GM12878 (cell line): ENCODE data around the gene SLC25A13. TPM values are rescaled to one million over a fixed set of nuclear protein-coding genes. Genes with fewer than 3 reads are reported as not detected.

Experiments
- ATAC-seq: fragments of 200-7000 bp; cut with Tn5 transposase; 3 replicates; pipeline ENCODE4 v1.9.1; 2020; ENCODE audit warnings: mild to moderate bottlenecking, moderate library complexity
- BruUV-seq: library from RNA; stranded (reverse); fragments of 400-500 nt; replicated peaks from 2 replicates; lab custom pipeline; 2021; lab: Mats Ljungman, UMichigan
- CTCF ChIA-PET: fragments of 300-600 bp; sonication (Branson Sonifier 250); formaldehyde crosslinking; extraction: SDS; loops from one replicate; lab custom pipeline; 2021; ENCODE audit warnings: inconsistent platforms; lab: Yijun Ruan, JAX
- POLR2A ChIA-PET: fragments of 350-600 bp; formaldehyde crosslinking; extraction: SDS; loops from one replicate; lab custom pipeline; 2021; ENCODE audit warnings: inconsistent platforms; lab: Charles Lee
- RAD21 ChIA-PET: fragments of 300-600 bp; sonication (Branson Sonifier 250); formaldehyde crosslinking; loops from one replicate; lab custom pipeline; 2023; ENCODE audit warnings: antibody characterized with exemption; ENCODE audit not compliant: unreplicated experiment; lab: Charles Lee
- SMC1A ChIA-PET: fragments of 300-600 bp; sonication (Branson Sonifier 250); formaldehyde crosslinking; loops from one replicate; lab custom pipeline; 2023; ENCODE audit not compliant: unreplicated experiment, uncharacterized antibody; lab: Charles Lee
- DNase-seq: peaks from one replicate; pipeline ENCODE4 v3.0.0-alpha.2; 2011; ENCODE audit warnings: low read depth, low spot score
- FAIRE-seq: peaks from 3 replicates; lab custom pipeline; 2011; peaks lifted over from hg19 to GRCh38; lab: Jason Lieb, UNC
- H2AFZ ChIP-seq: 2 replicates; pipeline ENCODE4 v1.6.0; 2011; ENCODE audit warnings: low read depth, low read length, control low read depth; ENCODE audit not compliant: control insufficient read depth
- H3K27ac ChIP-seq: 2 replicates; pipeline ENCODE4 v1.5.1; 2011; ENCODE audit warnings: control low read depth; ENCODE audit not compliant: control insufficient read depth, insufficient read depth
- H3K27me3 ChIP-seq, 2 experiments: replicated peaks in 1 of 2; 2 replicates each; pipeline versions ENCODE4 v1.6.0 to v1.6.1; 2011; ENCODE audit warnings: low read length in 1 of 2; ENCODE audit not compliant: control insufficient read depth in 2 of 2, insufficient read depth in 2 of 2
- H3K36me3 ChIP-seq, 2 experiments: 2 replicates each; pipeline ENCODE4 v1.5.1; 2011; ENCODE audit warnings: low read length in 1 of 2; ENCODE audit not compliant: control insufficient read depth in 2 of 2, insufficient read depth in 2 of 2
- H3K4me1 ChIP-seq: 2 replicates; pipeline ENCODE4 v1.6.1; 2011; ENCODE audit warnings: mild to moderate bottlenecking, low read length, moderate library complexity, mixed read lengths; ENCODE audit not compliant: control insufficient read depth, insufficient read depth
- H3K4me2 ChIP-seq: 2 replicates; pipeline ENCODE4 v1.6.0; 2011; ENCODE audit warnings: control low read depth; ENCODE audit not compliant: control insufficient read depth, insufficient read depth
- H3K4me3 ChIP-seq: fragments of 200-600 bp; sonication (generic); 2 replicates; pipeline ENCODE4 v1.5.1; 2016
- H3K79me2 ChIP-seq: 2 replicates; pipeline ENCODE4 v1.6.0; 2011; ENCODE audit warnings: low read length; ENCODE audit not compliant: control insufficient read depth, insufficient read depth
- H3K9ac ChIP-seq: 2 replicates; pipeline ENCODE4 v1.8.0; 2011; ENCODE audit warnings: low read length, control low read depth, mixed read lengths; ENCODE audit not compliant: control insufficient read depth, insufficient read depth
- H3K9me3 ChIP-seq: replicated peaks from 3 replicates; pipeline ENCODE4 v1.5.1; 2011; ENCODE audit warnings: mild to moderate bottlenecking, low read length; ENCODE audit not compliant: control insufficient read depth, insufficient read depth
- H4K20me1 ChIP-seq: 2 replicates; pipeline ENCODE4 v1.6.0; 2011; ENCODE audit not compliant: control insufficient read depth, insufficient read depth
- ATF3 ChIP-seq: IDR thresholded peaks from 2 replicates; pipeline ENCODE4 v1.6.1; 2011; ENCODE audit warnings: low read depth, mild to moderate bottlenecking, low read length, moderate library complexity, borderline replicate concordance; ENCODE audit errors: extremely low read depth
- ATF7 ChIP-seq: fragments of 450-650 bp; IDR thresholded peaks from 2 replicates; pipeline ENCODE4 v1.6.1; 2016; ENCODE audit warnings: low read depth, mild to moderate bottlenecking
- BHLHE40 ChIP-seq, 2 experiments: fragments of 450-650 bp in 1 of 2; IDR thresholded peaks; 2 replicates each; pipeline ENCODE4 v1.6.1; 2011 to 2017; ENCODE audit warnings: low read depth in 2 of 2, borderline replicate concordance in 1 of 2, improper control_type of control experiment in 1 of 2, low read length in 1 of 2, mild to moderate bottlenecking in 1 of 2
- EP300 ChIP-seq, 2 experiments: fragments of 150-350 bp in 1 of 2; IDR thresholded peaks; 2 replicates each; pipeline ENCODE4 v1.6.1; 2011 to 2012; ENCODE audit warnings: low read depth in 2 of 2, low read length in 2 of 2, borderline replicate concordance in 1 of 2, improper control_type of control experiment in 1 of 2, inconsistent platforms in 1 of 2; ENCODE audit not compliant: control insufficient read depth in 1 of 2
- HSF1 ChIP-seq: fragments of 150-350 bp; IDR thresholded peaks from 2 replicates; pipeline ENCODE4 v1.6.1; 2014; ENCODE audit warnings: mild to moderate bottlenecking, low read depth, low read length
- IKZF1 ChIP-seq: fragments of 450-650 bp; conservative IDR thresholded peaks from 2 replicates; pipeline ENCODE4 v1.6.1; 2017; ENCODE audit warnings: antibody characterized with exemption, mild to moderate bottlenecking
- IKZF2 ChIP-seq, 2 experiments: fragments of 450-650 bp; IDR thresholded peaks; 2 replicates each; pipeline ENCODE4 v1.6.1; 2017; ENCODE audit warnings: mild to moderate bottlenecking in 2 of 2, moderate library complexity in 2 of 2
- KAT2A ChIP-seq: conservative IDR thresholded peaks from 2 replicates; pipeline ENCODE4 v1.6.1; 2011; ENCODE audit warnings: low read depth, low read length; ENCODE audit not compliant: control insufficient read depth
- MEF2B ChIP-seq: fragments of 450-650 bp; IDR thresholded peaks from 2 replicates; pipeline ENCODE4 v1.6.1; 2018; ENCODE audit warnings: mild to moderate bottlenecking, moderate library complexity; ENCODE audit not compliant: partially characterized antibody, poor library complexity, severe bottlenecking
- MTA2 ChIP-seq: fragments of 450-650 bp; IDR thresholded peaks from 2 replicates; pipeline ENCODE4 v1.6.1; 2016; ENCODE audit warnings: low read depth, mild to moderate bottlenecking, moderate library complexity
- NR2F1 ChIP-seq: fragments of 450-650 bp; conservative IDR thresholded peaks from 2 replicates; pipeline ENCODE4 v1.6.1; 2017; ENCODE audit warnings: mild to moderate bottlenecking
- RAD51 ChIP-seq: fragments of 450-650 bp; IDR thresholded peaks from 2 replicates; pipeline ENCODE4 v1.6.1; 2016; ENCODE audit warnings: moderate library complexity, mild to moderate bottlenecking, inconsistent platforms
- SMC3 ChIP-seq: IDR thresholded peaks from 2 replicates; pipeline ENCODE4 v1.6.1; 2011; ENCODE audit warnings: low read length, improper control_type of control experiment, borderline replicate concordance
- SP1 ChIP-seq: IDR thresholded peaks from one replicate; pipeline ENCODE4 v1.6.1; 2011; ENCODE audit warnings: low read depth, low read length
- ZNF384 ChIP-seq: IDR thresholded peaks from 2 replicates; pipeline ENCODE4 v1.6.1; 2012; ENCODE audit warnings: low read depth, mild to moderate bottlenecking, low read length, improper control_type of control experiment, borderline replicate concordance
- ZSCAN29 ChIP-seq: fragments of 450-650 bp; IDR thresholded peaks from 2 replicates; pipeline ENCODE4 v1.6.1; 2017; ENCODE audit warnings: mild to moderate bottlenecking, moderate library complexity
- WGBS: methylation state at CpG from one replicate; pipeline ENCODE4 v1.1.6; 2016; ENCODE audit warnings: low lambda C conversion rate; ENCODE audit not compliant: insufficient replicate concordance, insufficient coverage; ENCODE audit errors: missing lambda C conversion rate; 5-methylcytosine and 5-hydroxymethylcytosine counted together
- in situ Hi-C: fragments of 300-500 bp; cut with MboI; formaldehyde crosslinking; loops from 9 replicates; pipeline ENCODE4 v1.14.3; 2018; ENCODE audit warnings: mixed read lengths
- intact Hi-C: fragments of 100-400 bp; cut with micrococcal nuclease; formaldehyde crosslinking; loops from one replicate; pipeline ENCODE4 v1.14.2; 2022; ENCODE audit not compliant: unreplicated experiment
- polyA plus RNA-seq, 11 experiments: library from polyadenylated mRNA; depleted of rRNA in 4 of 11; unstranded in 6 of 11; stranded (reverse) in 5 of 11; fragments of >200 nt; fragmentation: Nextera tagmentation in 4 of 11; fragmentation: Illumina TruSeq in 1 of 11; extraction: Ambion mirVana in 4 of 11; extraction: Trizol in 1 of 11; gene quantifications; 1 replicate in 1 of 11; 2 replicates in 10 of 11; pipeline versions ENCODE4 v1.2.1 to v1.2.3, GENCODE V29; 2011 to 2016; ENCODE audit warnings: inconsistent platforms in 2 of 11, missing spikeins in 2 of 11, low read depth in 1 of 11
- total RNA-seq, 4 experiments: library from RNA; depleted of rRNA in 3 of 4; stranded (reverse); fragments of >200 nt in 3 of 4; fragmentation: Illumina TruSeq in 1 of 4; extraction: Trizol in 1 of 4; gene quantifications; 2 replicates each; pipeline versions ENCODE4 v1.2.1 to v1.2.3, GENCODE V29; 2013 to 2021

The SLC25A13 gene
- total and polyA plus RNA-seq, 10 of the 15 experiments (the other 5 are each of a cell fraction or from before 2014, with no cell fraction given) = 7.0 to 24.7 (median 18.6) TPM

- no peak for TF ChIP-seq ATF3
- TF ChIP-seq, all 136 proteins: peak for 0
Measured at GRCh38 chr7:96169439-96169838, 152.5 kb downstream of the SLC25A13 start (continued).

GRCh38 chr7:96167424-96167823 is 154.5 kb downstream of the SLC25A13 start:
- in situ Hi-C loops = no loop called here
- RAD21 ChIA-PET = interaction anchor here (0.5 kb wide), 1 partner anchor 323 kb away, joined by 3 read pairs; no protein-coding TSS in a partner anchor
- no peaks in the 10 kb centered on the region for H3K27me3 ChIP-seq
- TF ChIP-seq SMC3 = no peak
- peak; percentile 92 for TF ChIP-seq MEF2B
- no peak for TF ChIP-seq ZSCAN29
- peak in 1 of 2 experiments; percentile 53; a peak in 1 of 4 replicates for TF ChIP-seq BHLHE40 (IDR thresholded peaks at IDR 0.05; ENCODE audit: borderline replicate concordance in 1 of 2, low read depth in 2 of 2, low read length in 1 of 2)
- TF ChIP-seq IKZF2 (IDR thresholded peaks at IDR 0.05) = peak; percentile 34 to 36; a peak in 2 of 4 replicates
- TF ChIP-seq ATF7 = no peak
- TF ChIP-seq RAD51 = peak; percentile 42; the same call in 1 of the 2 replicates
- no peak for TF ChIP-seq KAT2A
- no peak for TF ChIP-seq EP300 (IDR thresholded peaks at IDR 0.05; ENCODE audit: borderline replicate concordance in 1 of 2, control insufficient read depth in 1 of 2, low read depth in 2 of 2, low read length in 2 of 2)
- TF ChIP-seq SP1 = no peak
- peak; percentile 24; the same call in 1 of the 2 replicates for TF ChIP-seq IKZF1
- TF ChIP-seq HSF1 = no peak
- no peak for TF ChIP-seq ZNF384
- peak; percentile 65; the same call in 1 of the 2 replicates for TF ChIP-seq MTA2
- peak; percentile 90 for TF ChIP-seq NR2F1
- TF ChIP-seq, all 136 proteins: peak for 7
- Histone ChIP-seq H3K36me3 (peaks cover 0 to 11% of the 10 kb centered on the region in 2 experiments), H3K9me3 (no peaks in the 10 kb centered on the region), H3K79me2 (no peaks in the 10 kb centered on the region), H3K4me2 (no peak overlapping the region), H3K9ac (no peak overlapping the region), H3K4me3 (no peak overlapping the region), H4K20me1 (no peaks in the 10 kb centered on the region), H3K27ac (no peak overlapping the region), H3K4me1 (no peaks in the 10 kb centered on the region), H2AFZ (no peak overlapping the region)
- ChIA-PET SMC1A (interaction anchor here (1.2 kb wide), 1 partner anchor 13 kb away, joined by 3 read pairs; no protein-coding TSS in a partner anchor), POLR2A (no interaction called here), CTCF (no interaction called here)
- 0% methylated on average over 1 of the region's 1 CpG for WGBS
- ATAC-seq (peak; percentile 77), FAIRE-seq (no peak), DNase-seq (peak; percentile 9)
- intact Hi-C loops = no loop called here
- no TSS peak for BruUV-seq
